Heart left ventricle (tissue), 13 donors: Measurements from ENCODE around the gene DMPK.

Experiments
- POLR2A ChIP-seq, 2 donors: fragments of 450-650 bp; IDR thresholded peaks; one replicate each; pipeline ENCODE4 v1.6.1; 2017; ENCODE audit warnings: antibody characterized with exemption in 2 of 2, mild to moderate bottlenecking in 2 of 2, moderate library complexity in 2 of 2
- TF ChIP-seq, protein P1 (sequence below), 12 donors: fragments of 200-600 bp; sonication (generic) in 4 of 12; IDR thresholded peaks; one replicate each; pipeline versions ENCODE4 v1.5.0 to v1.8.0; 2018 to 2022; ENCODE audit warnings: antibody characterized with exemption in 12 of 12, mild to moderate bottlenecking in 5 of 12
- donor health status: ischemic (EF 13 %, LVEDD 7.1; RV severe dilation, severe dysfunction).
- donor health status: DM: no; HTN: yes; CAD: no.
- donor health status: DM: no; HTN: no; CAD: no.
- donor health status: ischemic (EF 25% LVEDD 6.9; RV normal size, moderate dysfunction).
- donor health status: ischemic (EF 25% LVEDD 5.7; RV mildly dilated, moderate dysfunction).
- donor health status: ischemic (EF 35%, LVEDD 5.7; RV mildly dilated, moderate dysfunction).
- donor health status: nonischemic (EF 11% LVEDD 7.7; RV severe dilation, severe dysfunction).
- donor health status: DM: yes; HTN: yes; CAD: no.
- donor health status: PGD.
- donor health status: ischemic (EF 29% LVEDD 5.4; RV normal size, mild dysfunction).
- donor health status: nonischemic (EF 23%, LVEDD 6.1; RV moderate dilation, normal function).

DNA sequence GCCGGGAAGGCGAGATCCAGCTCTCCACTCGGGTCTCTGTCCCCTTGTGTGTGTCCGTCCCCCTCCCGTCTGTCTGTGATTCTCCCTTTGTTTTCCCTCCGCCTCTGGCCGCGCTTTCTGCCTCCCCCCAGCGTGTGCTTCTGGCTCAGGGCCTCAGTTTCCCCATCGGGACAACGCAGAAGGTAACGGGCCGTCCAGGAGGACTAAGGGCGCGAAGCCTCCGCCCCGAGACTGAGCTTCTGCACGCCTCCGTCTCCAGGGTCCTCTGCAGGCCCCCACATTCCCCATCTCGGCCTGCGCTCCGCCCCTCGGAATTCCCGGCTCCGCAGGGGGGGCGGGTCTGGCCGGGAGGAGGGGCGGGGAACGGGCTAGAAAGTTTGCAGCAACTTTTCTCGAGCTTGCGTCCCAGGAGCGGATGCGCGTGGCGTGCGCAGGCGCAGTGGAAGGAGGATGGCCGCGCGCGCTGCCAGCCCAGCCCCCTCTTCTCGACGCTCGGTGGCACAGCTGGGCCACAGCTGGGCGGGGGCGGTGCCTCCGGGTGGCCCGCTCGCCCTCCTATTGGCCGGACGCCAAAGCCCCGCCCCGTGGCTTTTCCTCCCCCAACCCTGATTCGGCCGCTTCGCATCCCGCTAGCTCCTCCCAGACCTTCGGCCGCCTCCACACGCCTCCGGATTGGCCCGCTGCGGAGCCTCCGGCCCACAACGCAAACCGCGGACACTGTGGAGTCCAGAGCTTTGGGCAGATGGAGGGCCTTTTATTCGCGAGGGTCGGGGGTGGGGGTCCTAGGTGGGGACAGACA lies 13.1 kb downstream of the DMPK start, which contains the start of gene SIX5:
- TF ChIP-seq, protein P1, sequence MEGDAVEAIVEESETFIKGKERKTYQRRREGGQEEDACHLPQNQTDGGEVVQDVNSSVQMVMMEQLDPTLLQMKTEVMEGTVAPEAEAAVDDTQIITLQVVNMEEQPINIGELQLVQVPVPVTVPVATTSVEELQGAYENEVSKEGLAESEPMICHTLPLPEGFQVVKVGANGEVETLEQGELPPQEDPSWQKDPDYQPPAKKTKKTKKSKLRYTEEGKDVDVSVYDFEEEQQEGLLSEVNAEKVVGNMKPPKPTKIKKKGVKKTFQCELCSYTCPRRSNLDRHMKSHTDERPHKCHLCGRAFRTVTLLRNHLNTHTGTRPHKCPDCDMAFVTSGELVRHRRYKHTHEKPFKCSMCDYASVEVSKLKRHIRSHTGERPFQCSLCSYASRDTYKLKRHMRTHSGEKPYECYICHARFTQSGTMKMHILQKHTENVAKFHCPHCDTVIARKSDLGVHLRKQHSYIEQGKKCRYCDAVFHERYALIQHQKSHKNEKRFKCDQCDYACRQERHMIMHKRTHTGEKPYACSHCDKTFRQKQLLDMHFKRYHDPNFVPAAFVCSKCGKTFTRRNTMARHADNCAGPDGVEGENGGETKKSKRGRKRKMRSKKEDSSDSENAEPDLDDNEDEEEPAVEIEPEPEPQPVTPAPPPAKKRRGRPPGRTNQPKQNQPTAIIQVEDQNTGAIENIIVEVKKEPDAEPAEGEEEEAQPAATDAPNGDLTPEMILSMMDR (IDR thresholded peaks at IDR 0.05): no peak
- peak in 1 of 2 donors; percentile 89 for TF ChIP-seq POLR2A (IDR thresholded peaks at IDR 0.05)
